Panc1 (cell line): ENCODE results near the gene PPP1R16B.

Experiments
- CTCF ChIP-seq: fragments of 450-650 bp; IDR thresholded peaks from 2 replicates; pipeline ENCODE4 v1.5.1; 2017; ENCODE audit warnings: mild to moderate bottlenecking
- POLR2AphosphoS5 ChIP-seq: IDR thresholded peaks from 2 replicates; pipeline ENCODE4 v1.6.1; 2012; ENCODE audit warnings: mild to moderate bottlenecking, low read depth, low read length, moderate library complexity
- REST ChIP-seq, 2 experiments: IDR thresholded peaks; 2 replicates each; pipeline ENCODE4 v1.6.1; 2011 to 2012; ENCODE audit warnings: low read depth in 2 of 2, control low read depth in 1 of 2, low read length in 1 of 2, mild to moderate bottlenecking in 1 of 2, moderate library complexity in 1 of 2; ENCODE audit not compliant: insufficient read depth in 1 of 2
- SIN3A ChIP-seq: IDR thresholded peaks from 2 replicates; pipeline ENCODE4 v1.6.1; 2012; ENCODE audit warnings: low read depth, mild to moderate bottlenecking, low read length, moderate library complexity, borderline replicate concordance; ENCODE audit not compliant: insufficient read depth
- TCF7L2 ChIP-seq: IDR thresholded peaks from 2 replicates; pipeline ENCODE4 v1.6.1; 2011; ENCODE audit warnings: mild to moderate bottlenecking, low read depth, low read length, inconsistent platforms

- TF ChIP-seq CTCF, result no peak
- no peak for TF ChIP-seq REST (IDR thresholded peaks at IDR 0.05; ENCODE audit: insufficient read depth in 1 of 2, low read depth in 2 of 2, low read length in 1 of 2)
- no peak for TF ChIP-seq TCF7L2
- no peak for TF ChIP-seq POLR2AphosphoS5
- no peak for TF ChIP-seq SIN3A
Observed at GRCh38 chr20:38866265-38867061, 61.0 kb downstream of the PPP1R16B start.
